HG02852 (cell line): ENCODE measurements around the gene TMEM232.

Experiments used
- ATAC-seq: cut with Tn5 transposase; IDR thresholded peaks from one replicate; pipeline ENCODE4 v1.9.1; 2021; ENCODE audit warnings: mild to moderate bottlenecking, moderate library complexity; ENCODE audit not compliant: unreplicated experiment

TMEM232 gene

DNA sequence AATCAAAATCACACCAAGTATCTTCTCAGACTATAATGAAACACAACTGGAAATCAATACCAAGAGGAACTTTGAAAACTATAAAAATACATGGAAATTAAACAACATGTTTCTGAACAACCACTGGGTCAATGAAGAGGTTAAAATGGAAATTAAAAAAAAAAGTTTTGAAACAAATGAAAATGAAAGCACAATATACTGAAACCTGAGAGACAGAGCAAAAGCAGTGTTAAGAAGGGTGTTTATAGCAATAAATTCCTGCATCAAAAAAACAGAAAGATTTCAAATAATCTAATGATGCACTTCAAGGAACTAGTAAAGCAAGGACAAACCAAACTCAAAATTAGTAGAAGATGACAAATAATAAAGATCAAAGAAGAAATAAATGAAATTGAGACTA is 92.0 kb downstream of the TMEM232 start:
- ATAC-seq = no peak

DNA sequence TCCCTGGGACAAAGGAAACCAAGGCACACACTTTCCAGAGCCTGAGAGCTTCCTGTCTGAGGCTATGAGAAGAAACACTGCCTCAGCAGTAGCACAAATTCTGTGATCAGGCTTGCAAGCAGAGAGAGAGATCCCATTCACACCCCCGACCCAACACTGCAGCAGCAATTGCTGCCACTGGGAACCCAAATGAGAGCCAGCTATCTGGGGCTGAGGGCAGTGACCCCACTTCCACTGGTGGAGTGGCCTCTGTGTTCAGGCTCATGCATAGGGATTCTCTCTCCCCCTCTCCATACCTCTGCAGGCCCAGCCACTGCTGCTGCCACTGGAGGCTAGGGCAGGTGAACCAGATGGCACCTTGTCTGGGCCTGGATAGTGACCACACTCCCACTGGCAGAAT is 95.2 kb downstream of the TMEM232 start:
- no peak for ATAC-seq

DNA sequence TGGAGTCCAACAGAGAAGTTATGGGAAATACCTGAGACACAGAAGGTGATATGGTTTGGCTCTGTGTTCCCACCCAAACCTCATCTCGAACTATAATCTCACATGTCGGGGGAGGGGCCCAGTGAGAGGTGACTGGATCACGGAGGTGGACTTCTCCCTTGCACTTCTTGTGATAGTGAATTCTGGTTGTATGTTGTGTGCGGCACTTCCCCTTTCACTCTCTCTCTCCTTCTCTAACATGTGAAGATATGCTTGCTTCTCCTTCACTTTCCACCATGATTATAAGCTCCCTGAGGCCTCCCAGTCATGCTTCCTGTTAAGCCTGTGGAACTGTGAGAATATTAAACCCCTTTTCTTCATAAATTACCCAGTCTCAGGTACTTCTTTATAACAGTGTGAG is 96.1 kb downstream of the TMEM232 start:
- ATAC-seq = no peak

DNA sequence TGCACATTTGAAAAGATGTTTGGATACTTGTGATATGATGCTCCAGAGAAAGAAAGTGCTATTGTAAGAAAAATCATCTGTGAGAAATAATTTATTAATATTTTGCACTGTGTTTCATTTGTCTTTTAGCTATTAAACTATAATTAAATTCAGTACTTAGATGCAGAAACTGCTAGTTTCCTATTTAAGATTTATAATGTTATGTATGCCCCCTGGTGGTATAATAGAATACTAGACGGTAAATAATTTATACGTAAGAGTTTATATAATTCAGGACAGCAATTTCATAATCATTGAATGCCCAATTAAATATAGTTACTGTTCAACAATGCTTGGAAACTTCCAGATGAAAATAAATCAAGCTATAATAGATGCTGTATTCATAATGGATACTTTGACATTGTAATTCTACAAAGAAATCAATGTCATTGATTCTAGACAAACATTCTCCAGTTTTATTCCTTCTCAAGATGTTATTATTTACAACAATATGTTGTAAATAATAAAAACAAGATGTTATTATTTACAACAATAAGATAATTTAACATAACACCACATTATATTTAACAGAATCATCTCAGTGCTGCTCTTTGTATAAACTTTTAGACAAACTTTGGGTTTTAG is 101.0 kb downstream of the TMEM232 start:
- no peak for ATAC-seq

DNA sequence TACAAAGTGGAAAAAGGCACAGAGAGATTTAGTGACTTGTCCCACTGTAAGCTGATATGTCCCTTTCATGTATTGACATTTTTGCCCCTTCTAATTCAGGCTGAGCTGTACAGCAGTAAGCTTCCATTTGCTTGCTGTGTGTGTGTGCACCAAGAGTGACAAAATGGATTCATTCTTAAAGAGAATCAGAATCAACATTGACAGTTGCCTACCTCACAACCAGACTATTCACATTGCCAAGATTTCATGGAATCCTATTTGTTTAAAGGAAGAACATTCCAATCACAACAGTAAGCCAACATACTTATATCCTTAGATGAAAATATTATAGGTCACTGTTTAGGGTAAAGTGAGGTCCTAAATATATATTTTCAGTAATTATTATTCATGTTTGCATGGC is 102.6 kb downstream of the TMEM232 start:
- no peak for ATAC-seq

DNA sequence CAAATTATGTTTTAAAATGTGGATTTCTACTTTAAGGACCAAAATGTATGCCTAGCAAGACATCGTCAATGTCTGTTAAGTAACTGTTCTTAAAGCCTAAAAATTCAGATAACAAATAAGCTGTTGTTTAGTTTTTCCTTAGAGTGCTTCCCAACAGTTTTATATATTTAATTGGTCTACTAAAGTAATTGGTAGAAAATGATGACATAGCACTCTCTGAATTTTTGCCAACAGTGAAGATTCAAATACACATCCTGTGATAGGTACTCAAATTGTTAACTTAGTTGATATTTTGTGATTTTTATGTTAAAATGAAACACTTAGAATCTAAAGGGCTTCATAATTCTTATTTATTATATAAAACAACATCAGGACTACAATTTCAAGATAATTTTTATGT is 107.5 kb downstream of the TMEM232 start:
- ATAC-seq = no peak

DNA sequence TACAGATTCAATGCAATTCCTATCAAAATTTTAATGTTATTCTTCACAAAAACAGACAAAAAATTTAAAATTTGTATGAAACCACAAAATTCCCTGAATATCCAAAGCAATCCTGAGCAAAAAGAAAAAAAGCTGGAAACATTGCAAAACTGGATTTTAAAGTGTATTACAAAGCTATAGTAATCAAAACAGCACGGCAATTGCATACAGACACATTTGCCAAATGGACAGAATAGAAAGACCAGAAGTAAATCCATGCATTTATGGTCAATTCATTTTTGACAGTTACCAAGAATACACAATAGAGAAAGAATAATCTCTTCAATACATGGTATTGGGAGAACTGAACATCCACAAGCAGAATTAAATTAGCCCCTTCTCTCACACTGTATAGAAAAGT is 110.5 kb downstream of the TMEM232 start:
- no peak for ATAC-seq

DNA sequence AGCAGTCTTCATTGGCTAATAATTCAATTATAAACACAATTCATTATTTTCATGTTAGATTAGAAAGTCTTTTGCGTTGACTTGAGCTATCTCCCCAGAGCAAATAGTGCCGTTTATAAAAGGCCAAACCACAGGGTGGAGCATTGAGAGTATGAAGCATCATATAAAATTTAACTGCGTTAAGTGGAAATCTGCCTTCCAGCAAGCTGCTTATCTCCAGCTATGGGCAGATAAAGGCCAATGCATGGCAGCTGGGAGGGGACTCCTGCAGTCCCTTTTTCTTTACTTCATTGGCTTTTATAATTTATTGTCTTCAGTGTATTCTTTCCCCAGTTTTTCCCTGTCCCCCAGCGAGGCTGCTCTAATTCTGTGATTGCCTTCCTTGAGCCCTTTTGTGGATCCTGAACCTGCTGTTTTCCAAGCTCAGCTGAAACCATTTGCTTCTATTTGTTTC is 113.7 kb downstream of the TMEM232 start:
- ATAC-seq = no peak

DNA sequence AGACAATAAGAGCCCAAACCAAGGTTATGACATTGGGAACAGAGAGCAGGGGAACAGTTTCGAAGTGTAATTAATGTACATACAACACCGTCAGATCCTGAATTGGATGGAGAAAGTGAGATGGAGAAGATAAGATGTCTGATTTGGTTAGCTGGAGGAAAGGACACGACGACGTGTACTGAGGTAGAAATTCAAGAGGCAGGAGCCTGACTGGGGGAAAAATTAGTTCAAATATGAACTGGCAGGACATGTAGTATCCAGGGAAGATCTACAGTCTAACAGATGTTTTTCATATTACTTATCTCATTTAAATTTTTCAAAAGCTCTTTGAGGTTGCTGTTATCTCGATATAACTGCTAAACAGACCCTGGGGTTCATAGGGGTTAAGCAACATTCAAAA is 114.7 kb downstream of the TMEM232 start:
- ATAC-seq = no peak

DNA sequence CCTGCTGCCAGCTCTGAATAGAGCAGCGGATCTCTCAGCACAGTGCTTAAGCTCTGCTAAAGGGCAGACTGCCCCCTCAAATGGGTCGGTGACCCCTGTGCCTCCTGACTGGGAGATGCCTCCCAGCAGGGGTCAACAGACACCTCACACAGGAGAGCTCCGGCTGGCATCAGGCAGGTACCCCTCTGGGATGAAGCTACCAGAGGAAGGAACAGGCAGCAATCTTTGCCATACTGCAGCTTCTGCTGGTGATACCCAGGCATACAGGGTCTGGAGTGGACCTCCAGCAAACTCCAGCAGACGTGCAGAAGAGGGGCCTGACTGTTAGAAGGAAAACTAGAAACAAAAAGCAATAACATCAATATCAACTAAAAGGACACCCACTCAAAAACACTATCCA is 131.6 kb downstream of the TMEM232 start:
- ATAC-seq = no peak

DNA sequence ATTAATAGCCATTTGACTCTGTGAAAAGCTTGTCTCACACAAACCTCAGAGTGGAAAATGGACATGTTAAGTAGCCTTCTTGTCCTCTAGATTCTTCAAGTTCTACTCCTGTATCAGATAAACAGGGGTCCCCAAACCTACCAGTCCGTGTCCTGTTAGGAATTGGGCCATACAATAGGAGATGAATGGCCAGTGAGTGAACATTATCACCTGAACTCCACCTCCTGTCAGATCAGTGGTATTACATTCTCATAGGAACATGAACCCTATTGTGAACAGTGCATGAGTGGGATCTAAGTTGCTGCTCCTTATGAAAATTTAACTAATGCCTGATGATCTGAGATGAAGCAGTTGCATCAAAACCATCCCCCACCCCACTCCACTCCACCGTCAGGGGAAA is 136.3 kb downstream of the TMEM232 start:
- peak; percentile 69 for ATAC-seq

DNA sequence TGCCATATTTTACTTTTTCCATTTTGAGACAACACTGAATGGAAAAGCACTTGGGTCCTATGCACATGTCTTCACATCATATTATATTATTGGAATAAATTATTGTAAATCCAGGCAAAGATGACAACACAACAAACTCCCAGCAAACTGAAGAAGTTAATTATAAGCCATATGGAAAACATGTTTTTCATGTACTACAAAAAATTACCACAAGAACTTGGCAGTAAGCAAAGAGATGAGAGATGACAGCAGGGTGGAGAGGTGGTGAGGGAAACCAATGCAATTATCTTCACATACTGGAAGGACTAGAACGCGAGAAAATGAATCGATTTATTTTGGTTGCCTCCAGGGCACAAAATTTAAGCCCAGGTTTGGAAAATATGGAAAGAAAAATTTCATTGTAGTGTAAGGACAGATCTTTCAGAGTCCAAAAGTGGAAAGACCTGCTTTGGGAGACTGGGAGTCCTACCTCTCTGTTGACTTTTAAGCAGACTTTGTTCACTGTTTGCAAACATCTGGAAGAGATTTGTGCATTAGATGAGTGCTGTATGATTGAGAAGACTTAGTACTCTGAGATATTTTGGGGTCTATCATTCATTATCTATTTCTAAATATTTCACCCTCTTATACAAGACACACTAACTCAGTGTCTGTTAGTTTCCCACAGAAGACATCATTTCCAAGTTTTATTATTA is 138.0 kb downstream of the TMEM232 start:
- ATAC-seq = no peak

DNA sequence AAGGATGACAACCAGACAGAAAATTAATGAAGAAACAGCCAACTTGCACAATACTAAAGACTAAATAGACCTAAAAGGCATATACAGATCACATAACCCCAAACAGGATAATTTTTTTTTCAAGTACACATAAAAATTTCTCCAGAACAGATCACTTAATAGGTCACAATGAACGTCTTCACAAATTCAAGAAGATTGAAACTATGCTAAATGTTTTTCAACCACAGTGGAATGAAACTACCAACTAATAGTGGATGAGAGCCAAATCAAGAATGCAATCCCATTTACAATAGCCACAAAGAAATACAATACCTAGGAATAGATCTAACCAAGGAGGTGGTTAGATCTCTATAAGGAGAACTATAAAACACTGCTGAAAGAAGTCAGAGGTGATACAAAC is 145.8 kb downstream of the TMEM232 start:
- ATAC-seq = no peak

DNA sequence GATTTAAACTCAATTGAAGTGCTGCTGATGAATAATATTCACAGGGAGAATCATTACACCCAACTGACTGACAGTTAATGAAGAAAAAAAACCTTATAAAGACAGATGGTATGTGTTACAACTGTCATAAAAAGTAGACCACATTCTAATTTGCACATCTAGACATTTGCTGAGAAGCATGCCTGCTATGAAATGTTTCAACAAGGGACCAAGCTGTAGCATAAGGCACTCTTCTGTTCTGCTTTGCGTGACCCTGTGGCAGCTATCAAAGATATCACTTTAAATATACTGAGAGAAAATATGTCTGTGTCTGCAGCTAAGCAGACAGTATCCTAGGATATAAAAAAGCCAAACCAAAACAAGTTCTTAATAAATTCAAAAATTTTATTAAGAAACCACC is 153.7 kb downstream of the TMEM232 start:
- ATAC-seq = no peak

DNA sequence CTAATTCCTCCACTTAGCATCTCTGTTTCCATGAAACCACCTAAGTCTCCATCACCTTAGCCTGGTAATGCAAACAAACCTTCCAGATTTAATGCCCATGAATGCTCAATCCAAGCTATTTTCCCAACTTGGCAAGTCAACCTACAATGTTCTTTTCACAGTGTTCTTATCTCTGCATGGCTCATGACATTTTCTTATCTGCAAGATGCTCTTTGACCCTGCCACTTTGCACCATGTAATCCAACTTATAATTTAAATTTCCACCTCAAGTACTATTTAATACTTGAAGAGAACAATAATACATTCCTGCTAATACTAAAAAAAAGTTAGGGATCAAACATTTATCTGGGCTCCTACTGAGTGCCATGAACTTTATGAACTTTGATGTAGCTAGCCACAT is 164.3 kb downstream of the TMEM232 start:
- no peak for ATAC-seq

DNA sequence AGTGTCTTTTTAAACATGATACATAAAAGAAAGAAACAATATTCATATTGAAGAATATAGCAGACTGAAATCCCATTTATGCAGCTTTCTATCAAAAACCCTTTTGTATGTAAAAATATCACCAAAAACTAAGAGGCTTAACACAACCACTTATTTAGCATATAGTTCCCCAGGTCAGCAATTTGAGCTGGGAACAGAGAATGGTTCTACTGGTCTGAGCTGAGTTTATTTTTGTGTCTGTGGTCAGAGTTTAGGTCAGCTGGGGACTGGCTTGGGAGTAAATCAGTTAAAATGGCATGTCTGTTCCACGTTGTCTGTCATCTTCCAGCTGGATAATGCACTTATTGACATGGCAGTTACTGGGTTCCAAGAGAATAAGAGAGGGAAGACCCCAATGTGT is 165.0 kb downstream of the TMEM232 start:
- ATAC-seq = no peak

DNA sequence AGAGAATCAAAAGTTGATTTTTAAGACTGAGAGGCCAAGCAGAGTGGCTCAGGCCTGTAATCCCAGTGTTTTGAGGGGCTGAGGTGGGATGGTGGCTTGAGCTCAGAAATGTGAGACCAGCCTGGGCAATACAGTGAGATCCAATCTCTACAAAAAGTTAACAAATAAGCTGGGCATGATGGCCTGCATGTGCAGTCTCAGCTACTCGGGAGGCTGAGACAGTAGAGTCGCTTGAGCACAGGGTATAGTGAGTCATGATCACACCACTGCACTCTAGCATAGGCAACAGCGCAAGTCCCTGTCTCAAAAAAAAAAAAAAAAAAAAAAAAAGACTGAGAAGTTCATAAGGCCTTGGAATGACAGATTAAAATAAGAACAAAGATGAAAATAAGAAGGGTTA is 177.2 kb downstream of the TMEM232 start:
- ATAC-seq = no peak

DNA sequence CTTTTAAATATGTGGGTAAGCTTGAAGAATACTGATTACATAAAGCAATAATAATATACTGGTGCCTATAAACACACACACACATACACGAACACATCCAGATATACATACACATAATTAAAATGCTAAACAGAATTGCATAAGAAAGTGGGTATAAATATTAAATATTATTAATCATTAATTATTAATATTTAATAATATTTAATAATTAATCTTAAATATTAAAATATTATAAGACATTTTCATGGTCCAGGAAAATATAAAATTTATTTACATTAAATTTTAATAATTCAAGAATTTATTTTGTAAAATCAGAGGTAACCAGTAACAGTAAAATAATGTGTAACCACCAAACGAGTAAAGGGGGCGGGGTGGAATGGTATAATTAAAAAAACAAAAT is 178.3 kb downstream of the TMEM232 start:
- no peak for ATAC-seq

DNA sequence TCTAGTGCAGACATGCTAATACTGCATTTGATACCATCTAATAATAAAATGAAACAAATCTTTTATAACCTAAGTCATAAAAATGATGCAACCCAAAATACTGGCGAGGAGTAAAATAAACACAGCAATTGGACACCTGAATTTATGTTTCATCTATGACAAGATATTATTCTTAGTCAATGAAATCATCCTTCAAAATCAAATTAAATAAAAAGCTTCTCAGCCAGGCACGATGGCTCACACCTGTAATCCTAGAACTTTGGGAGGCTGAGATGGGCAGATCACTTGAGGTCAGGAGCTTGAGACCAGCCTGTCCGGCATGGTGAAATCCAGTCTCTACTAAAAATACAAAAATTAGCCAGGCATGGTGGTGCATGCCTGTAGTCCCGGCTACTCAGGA is 179.0 kb downstream of the TMEM232 start:
- no peak for ATAC-seq

DNA sequence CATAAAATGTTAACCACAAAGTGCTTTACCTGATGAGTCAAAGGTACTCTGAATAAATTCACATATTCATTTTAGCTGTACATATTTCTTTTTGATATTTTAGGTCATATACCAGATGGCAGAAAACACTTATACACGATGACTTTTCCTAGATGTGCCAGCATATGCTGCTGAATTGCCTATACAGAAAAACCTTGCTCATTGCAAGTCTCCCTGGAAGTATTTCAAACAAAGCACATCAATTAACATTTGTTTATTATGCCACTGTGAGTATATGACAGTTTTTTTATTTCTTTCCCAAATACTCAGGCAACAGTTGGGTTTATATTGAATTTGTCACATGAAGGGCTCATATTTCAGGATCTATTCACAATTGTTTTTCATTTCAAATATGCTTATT is 180.8 kb downstream of the TMEM232 start:
- no peak for ATAC-seq

DNA sequence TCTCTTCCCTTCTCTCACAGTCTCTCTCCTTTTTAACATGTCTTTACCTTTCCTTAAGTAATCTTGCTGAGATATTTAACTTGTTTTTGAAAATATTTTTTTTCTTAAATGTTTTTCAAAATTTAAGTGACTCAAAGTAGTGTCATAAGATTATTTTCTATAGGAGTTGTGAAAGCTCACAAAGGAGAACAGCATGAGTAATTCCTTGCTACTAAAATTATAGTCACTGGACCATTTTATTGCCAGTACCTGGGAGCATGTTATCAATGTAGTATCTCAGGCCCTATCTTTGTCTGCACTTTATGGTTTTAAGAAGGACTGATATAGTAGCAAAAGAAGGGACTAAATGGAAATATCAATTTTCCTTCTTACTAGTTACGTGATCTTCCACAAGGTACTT is 181.9 kb downstream of the TMEM232 start:
- ATAC-seq = no peak

DNA sequence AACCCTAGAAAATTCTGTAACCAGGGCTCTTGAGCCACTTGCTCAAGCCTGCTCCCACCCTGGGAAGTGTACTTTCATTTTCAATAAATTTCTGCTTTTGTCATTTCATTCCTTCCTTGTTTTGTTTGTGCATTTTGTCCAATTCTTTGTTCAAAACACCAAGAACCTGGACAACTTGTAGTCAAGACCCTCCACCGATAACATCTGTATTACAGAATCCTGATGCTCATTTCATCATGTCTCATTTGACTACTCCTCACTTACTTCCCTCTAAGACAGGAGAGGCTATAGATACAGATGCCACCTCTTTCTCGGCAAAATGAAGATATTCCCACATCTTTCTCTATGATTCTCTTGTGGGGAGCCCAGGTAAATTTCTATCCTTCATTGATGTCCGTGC is 183.5 kb downstream of the TMEM232 start:
- no peak for ATAC-seq
